ENCODE data around the gene NUDT21.

NUDT21 gene

GRCh38 chr16:56475201-56475600 is 24.1 kb upstream of the NUDT21 start:
- no peak for DNase-seq (ENCODE audit: low spot score)
- TF ChIP-seq, protein P1, sequence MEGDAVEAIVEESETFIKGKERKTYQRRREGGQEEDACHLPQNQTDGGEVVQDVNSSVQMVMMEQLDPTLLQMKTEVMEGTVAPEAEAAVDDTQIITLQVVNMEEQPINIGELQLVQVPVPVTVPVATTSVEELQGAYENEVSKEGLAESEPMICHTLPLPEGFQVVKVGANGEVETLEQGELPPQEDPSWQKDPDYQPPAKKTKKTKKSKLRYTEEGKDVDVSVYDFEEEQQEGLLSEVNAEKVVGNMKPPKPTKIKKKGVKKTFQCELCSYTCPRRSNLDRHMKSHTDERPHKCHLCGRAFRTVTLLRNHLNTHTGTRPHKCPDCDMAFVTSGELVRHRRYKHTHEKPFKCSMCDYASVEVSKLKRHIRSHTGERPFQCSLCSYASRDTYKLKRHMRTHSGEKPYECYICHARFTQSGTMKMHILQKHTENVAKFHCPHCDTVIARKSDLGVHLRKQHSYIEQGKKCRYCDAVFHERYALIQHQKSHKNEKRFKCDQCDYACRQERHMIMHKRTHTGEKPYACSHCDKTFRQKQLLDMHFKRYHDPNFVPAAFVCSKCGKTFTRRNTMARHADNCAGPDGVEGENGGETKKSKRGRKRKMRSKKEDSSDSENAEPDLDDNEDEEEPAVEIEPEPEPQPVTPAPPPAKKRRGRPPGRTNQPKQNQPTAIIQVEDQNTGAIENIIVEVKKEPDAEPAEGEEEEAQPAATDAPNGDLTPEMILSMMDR (IDR thresholded peaks at IDR 0.05; ENCODE audit: extremely low read depth, missing control alignments): no peak

GRCh38 chr16:56470666-56471065 is 19.5 kb upstream of the NUDT21 start:
- TF ChIP-seq, protein P1 (IDR thresholded peaks at IDR 0.05; ENCODE audit: extremely low read depth, missing control alignments): no peak
- DNase-seq (ENCODE audit: low spot score): no peak

DNA sequence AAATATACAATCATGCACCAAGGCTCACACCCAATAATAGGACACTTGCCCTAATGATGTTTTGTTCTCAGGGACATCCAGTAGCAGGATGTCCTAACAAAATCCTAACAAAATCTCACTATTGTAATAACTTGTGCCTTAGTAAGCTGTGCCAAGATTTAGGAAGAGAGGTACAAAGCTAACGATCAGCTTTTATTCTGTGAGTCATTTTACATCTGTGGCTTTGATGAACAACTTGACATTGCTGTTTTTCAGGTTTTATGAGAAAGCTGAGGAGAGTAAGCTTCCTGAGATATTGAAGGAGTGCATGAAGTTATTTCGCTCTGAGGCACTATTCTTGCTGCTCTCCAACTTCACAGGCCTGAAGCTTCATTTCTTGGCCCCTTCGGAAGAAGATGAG is 19.1 kb upstream of the NUDT21 start:
- DNase-seq (ENCODE audit: low spot score): no peak
- TF ChIP-seq, protein P1 (IDR thresholded peaks at IDR 0.05; ENCODE audit: extremely low read depth, missing control alignments): no peak

DNA sequence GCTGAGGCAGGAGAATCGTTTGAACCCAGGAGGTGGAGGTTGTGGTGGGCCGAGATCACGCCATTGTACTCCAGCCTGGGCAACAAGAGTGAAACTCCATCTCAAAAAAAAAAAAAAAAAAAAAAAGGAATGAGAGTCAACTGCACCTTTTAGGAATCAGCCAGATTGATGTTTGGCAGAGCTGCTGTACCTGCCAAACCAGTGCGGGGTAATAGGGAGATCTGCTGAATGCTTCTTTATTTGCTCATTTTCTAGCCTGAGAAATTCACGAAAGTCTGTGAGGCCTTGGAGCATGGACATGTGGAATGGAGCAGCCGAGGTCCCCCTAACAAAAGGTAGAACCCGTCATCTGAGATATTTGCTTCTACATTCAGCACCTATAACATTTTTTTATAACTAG is 18.6 kb upstream of the NUDT21 start:
- DNase-seq (ENCODE audit: low spot score): no peak
- TF ChIP-seq, protein P1 (IDR thresholded peaks at IDR 0.05; ENCODE audit: extremely low read depth, missing control alignments): no peak

GRCh38 chr16:56468800-56469199 is 17.7 kb upstream of the NUDT21 start:
- no peak for DNase-seq (ENCODE audit: low spot score)
- TF ChIP-seq, protein P1 (IDR thresholded peaks at IDR 0.05; ENCODE audit: extremely low read depth, missing control alignments): no peak

DNA sequence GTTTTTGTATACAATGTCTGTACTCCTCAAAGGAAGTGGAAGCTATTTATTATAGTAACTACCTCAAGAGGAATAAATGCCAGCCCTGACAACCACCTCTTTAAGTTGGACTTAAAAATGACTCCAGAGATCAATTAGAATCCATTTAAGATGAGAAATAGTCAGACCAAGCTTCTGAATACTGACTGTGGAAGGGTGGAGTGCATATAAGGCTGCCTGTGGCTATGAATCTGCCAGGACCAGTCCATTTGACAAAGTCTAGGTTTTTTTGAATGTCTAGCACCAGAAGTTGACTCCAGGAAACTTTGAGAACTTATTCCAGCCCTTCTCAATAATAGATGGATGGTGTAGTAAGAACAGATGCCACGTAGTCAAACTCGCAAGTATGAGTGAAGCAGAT is 15.2 kb upstream of the NUDT21 start:
- TF ChIP-seq, protein P1 (IDR thresholded peaks at IDR 0.05; ENCODE audit: extremely low read depth, missing control alignments): no peak
- DNase-seq (ENCODE audit: low spot score): no peak

DNA sequence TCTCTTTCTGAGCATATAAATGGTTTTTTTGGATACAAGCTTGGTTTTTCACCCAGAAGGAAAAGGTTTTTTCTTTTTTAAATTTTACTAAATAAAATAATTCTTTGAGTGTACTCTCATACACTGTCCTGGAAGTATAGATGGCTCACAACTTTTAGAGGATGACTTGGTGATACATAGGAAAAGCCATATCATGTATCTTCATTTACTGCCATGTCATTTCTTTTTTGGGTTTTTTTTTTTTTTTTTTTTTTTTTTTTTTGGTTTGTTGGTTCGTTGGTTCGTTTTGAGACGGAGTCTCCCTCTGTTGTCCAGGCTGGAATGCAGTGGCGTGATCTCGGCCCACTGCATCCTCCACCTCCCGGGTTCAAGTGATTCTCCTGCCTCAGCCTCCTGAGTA is 12.0 kb upstream of the NUDT21 start:
- TF ChIP-seq, protein P1 (IDR thresholded peaks at IDR 0.05; ENCODE audit: extremely low read depth, missing control alignments): no peak
- no peak for DNase-seq (ENCODE audit: low spot score)

Measured in GM20000 (cell line).